H1 (cell line): ENCODE data around the gene SUSD1. TPM values are rescaled to one million over a fixed set of nuclear protein-coding genes. Genes with fewer than 3 reads are reported as not detected.

Experiments used
- CTCF ChIA-PET: fragments of 300-600 bp; sonication (Branson Sonifier 250); formaldehyde crosslinking; loops from one replicate; lab custom pipeline; 2021; ENCODE audit not compliant: partially characterized antibody; lab: Charles Lee
- POLR2A ChIA-PET: fragments of 300-600 bp; sonication (Branson Sonifier 250); formaldehyde crosslinking; loops from one replicate; lab custom pipeline; 2021; ENCODE audit warnings: inconsistent platforms; ENCODE audit not compliant: partially characterized antibody; lab: Charles Lee
- DNase-seq, 2 experiments: peaks; one replicate each; pipeline versions ENCODE4 v3.0.0 to v3.0.0-alpha.2; 2010 to 2022; ENCODE audit warnings: low spot score in 2 of 2, low read depth in 1 of 2, mixed read lengths in 1 of 2
- FAIRE-seq: peaks from 2 replicates; lab custom pipeline; 2011; peaks lifted over from hg19 to GRCh38; lab: Jason Lieb, UNC
- H2AFZ ChIP-seq: 2 replicates; pipeline ENCODE4 v1.8.1; 2012; ENCODE audit warnings: low read length, inconsistent platforms
- H2AK5ac ChIP-seq: 2 replicates; pipeline ENCODE4 v1.6.1; 2013; ENCODE audit warnings: low read depth, low read length
- H2BK120ac ChIP-seq: replicated peaks from 2 replicates; pipeline ENCODE3; 2013; ENCODE audit warnings: low read depth, low read length, inconsistent platforms
- H2BK12ac ChIP-seq: 2 replicates; pipeline ENCODE4 v1.6.1; 2013; ENCODE audit warnings: low read depth, low read length
- H2BK15ac ChIP-seq: 2 replicates; pipeline ENCODE4 v1.6.1; 2013; ENCODE audit warnings: low read length
- H2BK20ac ChIP-seq: 2 replicates; pipeline ENCODE4 v1.6.1; 2013; ENCODE audit warnings: low read length
- H2BK5ac ChIP-seq: 2 replicates; pipeline ENCODE4 v1.6.1; 2013; ENCODE audit warnings: low read depth, low read length
- H3K14ac ChIP-seq: 2 replicates; pipeline ENCODE4 v1.6.1; 2013; ENCODE audit warnings: inconsistent platforms; ENCODE audit not compliant: insufficient read length
- H3K18ac ChIP-seq: 2 replicates; pipeline ENCODE4 v1.6.1; 2013; ENCODE audit warnings: low read length; ENCODE audit errors: extremely low read depth
- H3K23ac ChIP-seq: 2 replicates; pipeline ENCODE4 v1.6.1; 2013; ENCODE audit warnings: inconsistent platforms; ENCODE audit not compliant: insufficient read length
- H3K23me2 ChIP-seq: 2 replicates; pipeline ENCODE4 v1.6.1; 2013; ENCODE audit warnings: low read depth, low read length
- H3K27ac ChIP-seq: 2 replicates; pipeline ENCODE4 v1.6.1; 2011; ENCODE audit warnings: low read depth, low read length, inconsistent platforms
- H3K27me3 ChIP-seq, 4 experiments: replicated peaks in 1 of 4; 1 replicate in 1 of 4; 2 replicates in 3 of 4; pipeline versions ENCODE4 v1.6.1 to v1.8.1; 2011 to 2013; ENCODE audit warnings: low read length in 3 of 4, mild to moderate bottlenecking in 3 of 4, inconsistent platforms in 2 of 4, mixed read lengths in 2 of 4, moderate library complexity in 1 of 4; ENCODE audit not compliant: control insufficient read depth in 3 of 4, insufficient read depth in 3 of 4; ENCODE audit errors: extremely low read depth in 1 of 4
- H3K36me3 ChIP-seq, 4 experiments: 2 replicates each; pipeline versions ENCODE4 v1.6.1 to v1.8.1; 2011 to 2013; ENCODE audit warnings: mild to moderate bottlenecking in 4 of 4, low read length in 3 of 4, moderate library complexity in 2 of 4, control low read depth in 1 of 4, inconsistent platforms in 1 of 4; ENCODE audit not compliant: insufficient read depth in 4 of 4, control insufficient read depth in 2 of 4
- H3K4ac ChIP-seq: replicated peaks from 2 replicates; pipeline ENCODE3; 2013; ENCODE audit warnings: low read length, low read depth, mixed read lengths, inconsistent platforms; ENCODE audit not compliant: insufficient read length
- H3K4me1 ChIP-seq, 4 experiments: replicated peaks in 1 of 4; 1 replicate in 1 of 4; 2 replicates in 3 of 4; pipeline versions ENCODE4 v1.6.1 to v1.8.1; 2011 to 2013; ENCODE audit warnings: low read length in 3 of 4, inconsistent platforms in 2 of 4, mixed read lengths in 1 of 4; ENCODE audit not compliant: insufficient read depth in 4 of 4, control insufficient read depth in 3 of 4
- H3K4me2 ChIP-seq, 2 experiments: 2 replicates each; pipeline versions ENCODE4 v1.6.1 to v1.8.1; 2011 to 2013; ENCODE audit warnings: low read depth in 2 of 2, low read length in 2 of 2, control low read depth in 1 of 2, inconsistent platforms in 1 of 2, mild to moderate bottlenecking in 1 of 2; ENCODE audit not compliant: insufficient read depth in 1 of 2
- H3K4me3 ChIP-seq, 4 experiments: fragments of 200-600, 300-600 bp in 1 of 4; sonication (generic), shearing (Covaris generic), sonication (Bioruptor Twin) in 1 of 4; 2 replicates each; pipeline versions ENCODE4 v1.5.1 to v1.8.1; 2011 to 2016; ENCODE audit warnings: low read length in 4 of 4, low read depth in 3 of 4, control low read depth in 2 of 4, inconsistent platforms in 2 of 4, mild to moderate bottlenecking in 2 of 4, mixed read lengths in 1 of 4, moderate library complexity in 1 of 4; ENCODE audit not compliant: insufficient read depth in 2 of 4; ENCODE audit errors: extremely low read depth in 1 of 4
- H3K56ac ChIP-seq: replicated peaks from 2 replicates; pipeline ENCODE3; 2013; ENCODE audit warnings: low read depth, mild to moderate bottlenecking, mixed read lengths, low read length, inconsistent platforms; ENCODE audit not compliant: insufficient read length
- H3K79me1 ChIP-seq: 2 replicates; pipeline ENCODE4 v1.6.1; 2013; ENCODE audit warnings: low read depth, low read length, control low read depth
- H3K79me2 ChIP-seq, 2 experiments: 2 replicates each; pipeline versions ENCODE4 v1.6.1 to v1.8.1; 2012 to 2013; ENCODE audit warnings: low read length in 2 of 2, mild to moderate bottlenecking in 2 of 2, inconsistent platforms in 1 of 2; ENCODE audit not compliant: insufficient read depth in 2 of 2, control insufficient read depth in 1 of 2
- H3K9ac ChIP-seq, 4 experiments: replicated peaks in 1 of 4; 1 replicate in 1 of 4; 2 replicates in 3 of 4; pipeline versions ENCODE4 v1.6.1 to v1.8.1; 2011 to 2013; ENCODE audit warnings: low read depth in 3 of 4, low read length in 3 of 4, control low read depth in 2 of 4, mild to moderate bottlenecking in 2 of 4, moderate library complexity in 2 of 4, inconsistent platforms in 1 of 4; ENCODE audit errors: extremely low read depth in 1 of 4
- H3K9me3 ChIP-seq, 2 experiments: 2 replicates each; pipeline versions ENCODE4 v1.6.1 to v1.8.1; 2012 to 2013; ENCODE audit warnings: mild to moderate bottlenecking in 2 of 2, moderate library complexity in 2 of 2, control low read depth in 1 of 2, inconsistent platforms in 1 of 2, low read depth in 1 of 2, low read length in 1 of 2, mixed read lengths in 1 of 2; ENCODE audit not compliant: insufficient read depth in 2 of 2
- H4K20me1 ChIP-seq, 2 experiments: replicated peaks in 1 of 2; 2 replicates each; pipeline versions ENCODE3 to v1.8.1; 2011 to 2013; ENCODE audit warnings: inconsistent platforms in 2 of 2, low read length in 2 of 2, mild to moderate bottlenecking in 1 of 2; ENCODE audit not compliant: insufficient read depth in 2 of 2, control insufficient read depth in 1 of 2
- H4K5ac ChIP-seq: 2 replicates; pipeline ENCODE4 v1.6.1; 2013; ENCODE audit warnings: low read length, low read depth, mixed read lengths, inconsistent platforms; ENCODE audit not compliant: insufficient read length
- H4K8ac ChIP-seq: 2 replicates; pipeline ENCODE4 v1.8.0; 2013; ENCODE audit warnings: mild to moderate bottlenecking, moderate library complexity, low read length, inconsistent platforms; ENCODE audit not compliant: insufficient read depth; ENCODE audit errors: extremely low read depth
- H4K91ac ChIP-seq: replicated peaks from 2 replicates; pipeline ENCODE3; 2013; ENCODE audit warnings: low read length, mixed read lengths, inconsistent platforms; ENCODE audit not compliant: insufficient read length
- CEBPB ChIP-seq: IDR thresholded peaks from 2 replicates; pipeline ENCODE4 v1.6.1; 2012; ENCODE audit warnings: low read depth, low read length
- CREB1 ChIP-seq: IDR thresholded peaks from 2 replicates; pipeline ENCODE4 v1.6.1; 2012; ENCODE audit warnings: inconsistent platforms
- EGR1 ChIP-seq: IDR thresholded peaks from 2 replicates; pipeline ENCODE4 v1.6.1; 2011; ENCODE audit warnings: low read depth, low read length, borderline replicate concordance
- FOSL1 ChIP-seq: IDR thresholded peaks from 2 replicates; pipeline ENCODE4 v1.6.1; 2011; ENCODE audit warnings: mild to moderate bottlenecking, low read depth, low read length, moderate library complexity; ENCODE audit not compliant: insufficient read depth
- HDAC6 ChIP-seq: IDR thresholded peaks from one replicate; pipeline ENCODE4 v1.7.1; 2012; ENCODE audit warnings: low read depth, mild to moderate bottlenecking, inconsistent platforms, low read length, moderate library complexity
- SIRT6 ChIP-seq: IDR thresholded peaks from one replicate; pipeline ENCODE4 v1.7.1; 2012; ENCODE audit warnings: low read length, inconsistent platforms
- SUZ12 ChIP-seq: fragments of 200-600 bp; sonication (generic); IDR thresholded peaks from 2 replicates; pipeline ENCODE4 v1.6.1; 2012; ENCODE audit warnings: mild to moderate bottlenecking, inconsistent platforms, low read length, moderate library complexity, mixed read lengths
- TEAD4 ChIP-seq: IDR thresholded peaks from 2 replicates; pipeline ENCODE4 v1.6.1; 2012; ENCODE audit warnings: low read depth, low read length, inconsistent platforms, mixed read lengths
- WGBS, 2 experiments: shearing (Covaris generic) in 1 of 2; methylation state at CpG; one replicate each; pipeline versions ENCODE4 v1.1.6 to v1.1.7; 2013 to 2015; ENCODE audit warnings: low lambda C conversion rate in 2 of 2, mixed read lengths in 2 of 2, inconsistent platforms in 1 of 2, low coverage in 1 of 2, missing lambda C conversion rate in 1 of 2; ENCODE audit not compliant: insufficient replicate concordance in 2 of 2, insufficient coverage in 1 of 2, insufficient read length in 1 of 2; ENCODE audit errors: extremely low coverage in 1 of 2, missing lambda C conversion rate in 1 of 2; 5-methylcytosine and 5-hydroxymethylcytosine counted together
- polyA plus RNA-seq, 7 experiments: library from polyadenylated mRNA; depleted of rRNA in 3 of 7; stranded (reverse) in 5 of 7; unstranded in 2 of 7; fragments of >200 nt in 5 of 7; fragments of 200-250 nt in 2 of 7; gene quantifications; 1 replicate in 5 of 7; 2 replicates in 1 of 7; 4 replicates in 1 of 7; pipeline versions ENCODE4 v1.2.1 to v1.2.3, GENCODE V29; 2011 to 2013; ENCODE audit warnings: missing spikeins in 2 of 7, mixed read lengths in 2 of 7
- total RNA-seq: library from RNA; stranded (reverse); fragmentation: NEBNext Ultra II Directional; extraction: Animal tissue kit (Norgen Biotek cat#: 25700); gene quantifications from 2 replicates; pipeline ENCODE4 v1.2.1, GENCODE V29; 2021

Gene SUSD1
- total and polyA plus RNA-seq, 2 of the 8 experiments (the other 6 are each of a cell fraction or from before 2014, with no cell fraction given) = 2.8 to 7.2 TPM

DNA sequence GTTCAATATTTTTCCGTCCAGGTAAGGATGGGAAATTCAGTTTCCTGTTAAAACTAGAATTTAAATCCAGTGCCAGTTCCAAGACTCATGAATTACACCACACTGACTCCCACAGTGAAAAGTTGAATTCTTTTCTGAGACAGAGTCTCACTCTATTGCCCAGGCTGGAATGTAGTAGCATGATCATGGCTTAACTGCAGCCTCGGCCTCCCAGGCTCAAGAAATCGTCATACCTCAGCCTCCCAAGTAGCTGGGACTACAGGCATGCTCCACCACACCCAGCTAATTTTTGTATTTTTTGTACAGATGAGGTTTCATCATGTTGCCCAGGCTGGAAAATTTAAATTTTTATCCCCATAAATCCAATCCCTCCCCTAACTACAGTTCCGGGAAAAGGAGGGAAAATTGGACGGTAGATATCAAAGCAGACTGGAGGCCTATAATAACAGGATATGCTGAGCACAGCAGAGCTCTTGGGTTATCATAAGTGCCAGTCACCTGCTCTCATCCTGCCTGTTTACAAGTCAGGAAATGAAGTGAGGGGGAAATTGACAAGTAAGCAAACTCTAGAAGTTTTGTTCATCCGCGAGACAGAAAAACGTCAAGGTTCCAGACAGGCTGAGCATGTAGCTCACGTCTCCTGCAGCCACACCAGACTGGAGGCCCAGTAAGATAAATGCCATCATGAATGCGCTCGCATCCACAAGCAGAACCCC lies 172.8 kb downstream of the SUSD1 start:
- Histone ChIP-seq H2BK120ac (no peak overlapping the region), H2AK5ac (no peak overlapping the region), H3K9me3 (no peaks in the 10 kb centered on the region), H3K23ac (no peak overlapping the region), H3K79me2 (no peaks in the 10 kb centered on the region), H3K9ac (no peak overlapping the region), H2BK20ac (no peak overlapping the region), H3K4me1 (peaks cover 0 to 4% (median 0%) of the 10 kb centered on the region in 4 experiments; a peak in 1 of 7 replicates), H2AFZ (no peak overlapping the region), H3K79me1 (no peaks in the 10 kb centered on the region), H4K5ac (no peak overlapping the region), H3K56ac (no peak overlapping the region), H3K18ac (no peak overlapping the region), H3K14ac (no peak overlapping the region), H2BK12ac (no peak overlapping the region), H2BK15ac (no peak overlapping the region), H3K4ac (no peak overlapping the region), H4K91ac (no peak overlapping the region)
- CTCF ChIA-PET = interaction anchor here (0.6 to 3.3 kb wide), 10 partner anchors 9 to 709 kb away, joined by 3 to 11 read pairs (median 3); no protein-coding TSS in a partner anchor
- DNase-seq = no peak
- 92% methylated on average over 11 of the region's 11 CpGs; no CpG with 5 or more reads in 1 of the 2 experiments for WGBS, 2 experiments
- TF ChIP-seq EGR1 (no peak), HDAC6 (no peak), FOSL1 (no peak), SUZ12 (no peak), TEAD4 (no peak), SIRT6 (no peak), CREB1 (no peak), CEBPB (no peak)
- TF ChIP-seq, all 59 proteins: peak for 0
- Histone ChIP-seq H3K27ac (no peak overlapping the region), H3K36me3 (no peaks in the 10 kb centered on the region), H3K27me3 (no peaks in the 10 kb centered on the region), H3K23me2 (no peaks in the 10 kb centered on the region), H2BK5ac (no peak overlapping the region), H4K8ac (no peak overlapping the region), H3K4me3 (no peak overlapping the region), H3K4me2 (no peak overlapping the region), H4K20me1 (no peaks in the 10 kb centered on the region)
- no peak for FAIRE-seq
- POLR2A ChIA-PET = interaction anchor here (0.7 kb wide), 1 partner anchor 84 kb away, joined by 3 read pairs; no protein-coding TSS in a partner anchor
